Erythroblast (primary cell): ENCODE data around the gene ADGRA3.

Experiments used
- GATA1 ChIP-seq: IDR thresholded peaks from 2 replicates; pipeline ENCODE4 v1.6.1; 2011; ENCODE audit warnings: low read depth, mild to moderate bottlenecking, control low read depth, low read length, moderate library complexity
- POLR2A ChIP-seq: IDR thresholded peaks from 2 replicates; pipeline ENCODE4 v1.6.1; 2011; ENCODE audit warnings: mild to moderate bottlenecking, low read length

- TF ChIP-seq POLR2A (no peak), GATA1 (no peak)
These were observed 72.9 kb downstream of the ADGRA3 start for GRCh38 chr4:22442956-22443355.
